GM18499 (cell line): ENCODE results near the gene ZNF3.
"Not testable (repeated sequence)": the region's sequence is repeated elsewhere in the genome, so short reads cannot be mapped to it uniquely, and the experiment has no call there.

Experiments used
- ATAC-seq: cut with Tn5 transposase; IDR thresholded peaks from one replicate; pipeline ENCODE4 v1.9.1; 2021; ENCODE audit warnings: moderate number of reproducible peaks; ENCODE audit not compliant: insufficient read depth, unreplicated experiment

ZNF3 gene

DNA sequence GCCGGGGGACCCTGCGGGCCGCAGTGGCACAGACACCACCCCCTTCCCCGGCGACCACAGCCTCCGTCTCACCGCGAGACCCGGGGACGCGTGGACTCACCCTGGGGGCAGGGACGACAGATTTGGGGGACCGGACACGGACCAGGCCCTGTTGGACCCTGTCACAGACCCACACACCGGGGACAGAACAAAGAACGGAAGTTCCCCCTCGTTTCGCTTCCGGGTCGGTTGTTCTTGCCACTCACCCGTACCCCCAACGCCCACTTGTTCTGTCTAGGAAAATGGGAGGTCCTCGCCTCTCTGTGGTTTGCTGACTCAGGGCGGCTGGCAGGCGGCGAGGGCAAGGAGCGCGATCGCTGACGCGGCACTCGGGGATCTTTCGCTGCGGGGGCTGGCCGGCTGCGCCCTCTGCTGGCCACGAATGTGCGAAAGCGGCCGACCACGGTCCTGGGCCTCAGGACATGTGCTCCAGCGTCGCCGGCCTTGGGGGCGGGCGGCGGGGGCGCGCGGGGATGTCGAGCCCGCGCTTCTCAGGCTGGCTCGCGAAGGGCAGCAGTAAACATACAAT, at the start of gene ZNF3:
Gene ZNF3 (minus strand): TSS at position 189 of the 568 bp plus-strand sequence. CDS start 4,366 bp downstream, outside the sequence.
- peak; percentile 46 for ATAC-seq

DNA sequence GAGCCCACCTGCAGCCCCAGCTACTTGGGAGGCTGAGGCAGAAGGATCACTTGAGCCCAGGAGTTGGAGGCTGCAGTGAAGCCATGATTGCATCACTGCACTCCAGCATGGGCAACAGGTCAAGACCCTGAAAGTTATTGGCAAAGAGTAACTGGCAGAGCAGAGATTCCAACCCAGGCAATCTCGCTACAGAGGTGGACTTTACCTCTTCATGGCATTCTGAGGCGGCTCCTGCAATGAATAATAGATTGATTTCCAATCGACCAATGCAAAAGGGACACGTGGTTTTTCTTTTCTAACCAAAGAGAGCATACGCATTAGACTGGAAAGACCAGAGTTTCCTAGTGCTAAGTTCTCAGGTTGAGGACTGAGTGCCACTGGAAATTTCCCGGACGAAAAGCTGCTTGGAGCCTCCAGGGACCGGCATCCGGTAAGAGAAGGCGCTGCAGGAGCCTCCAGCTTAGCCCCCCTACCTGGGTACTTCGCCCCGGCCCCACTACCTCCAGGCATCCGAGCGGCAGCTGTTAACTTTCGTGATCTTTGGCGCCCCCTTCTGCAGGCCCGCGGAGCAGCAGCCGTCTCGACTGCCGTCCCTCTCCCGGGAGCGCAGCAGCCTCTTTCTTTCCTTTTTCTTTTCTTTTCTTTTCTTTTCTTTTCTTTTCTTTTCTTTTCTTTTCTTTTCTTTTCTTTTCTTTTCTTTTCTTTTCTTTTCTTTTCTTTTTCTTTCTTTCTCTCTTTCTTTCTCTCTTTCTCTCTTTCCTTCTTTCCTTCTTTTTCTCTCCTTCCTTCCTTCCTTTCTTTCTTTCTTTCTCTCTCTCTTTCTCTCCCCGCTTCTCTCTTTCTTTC, 49.3 kb upstream of the ZNF3 start:
- no peak for ATAC-seq

DNA sequence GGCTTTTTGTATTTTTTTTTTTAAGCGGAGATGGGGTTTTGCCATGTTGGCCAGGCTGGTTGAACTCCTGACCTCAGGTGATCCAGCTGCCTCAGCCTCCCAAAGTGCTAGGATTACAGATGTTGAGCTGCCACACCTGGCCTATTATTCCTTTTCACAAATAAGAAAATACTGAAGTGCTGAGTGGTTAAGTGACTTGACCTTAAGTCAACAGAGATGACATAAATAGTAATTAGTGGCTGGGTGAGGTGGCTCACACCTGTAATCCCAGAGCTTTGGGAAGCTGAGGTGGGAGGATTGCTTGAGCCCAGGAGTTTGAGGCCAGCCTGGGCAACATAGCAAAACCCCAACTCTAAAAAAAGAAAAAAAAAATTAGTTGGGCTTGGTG, 48.7 kb upstream of the ZNF3 start:
- not testable (repeated sequence) for ATAC-seq

DNA sequence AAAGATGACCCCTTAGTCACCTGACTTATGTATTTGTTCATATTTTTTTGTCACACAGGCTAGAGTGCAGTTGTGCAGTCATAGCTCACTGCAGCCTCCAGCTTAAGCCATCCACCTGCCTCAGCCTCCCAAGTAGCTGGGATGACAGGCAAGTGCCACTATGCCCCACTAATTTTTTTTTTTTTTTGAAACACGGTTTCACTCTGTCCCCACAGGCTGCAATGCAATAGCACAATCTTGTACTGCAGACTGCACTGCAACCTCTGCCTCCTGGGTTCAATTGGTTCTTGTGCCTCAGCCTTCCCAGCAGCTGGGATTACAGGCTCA, 47.1 kb upstream of the ZNF3 start:
- no peak for ATAC-seq

DNA sequence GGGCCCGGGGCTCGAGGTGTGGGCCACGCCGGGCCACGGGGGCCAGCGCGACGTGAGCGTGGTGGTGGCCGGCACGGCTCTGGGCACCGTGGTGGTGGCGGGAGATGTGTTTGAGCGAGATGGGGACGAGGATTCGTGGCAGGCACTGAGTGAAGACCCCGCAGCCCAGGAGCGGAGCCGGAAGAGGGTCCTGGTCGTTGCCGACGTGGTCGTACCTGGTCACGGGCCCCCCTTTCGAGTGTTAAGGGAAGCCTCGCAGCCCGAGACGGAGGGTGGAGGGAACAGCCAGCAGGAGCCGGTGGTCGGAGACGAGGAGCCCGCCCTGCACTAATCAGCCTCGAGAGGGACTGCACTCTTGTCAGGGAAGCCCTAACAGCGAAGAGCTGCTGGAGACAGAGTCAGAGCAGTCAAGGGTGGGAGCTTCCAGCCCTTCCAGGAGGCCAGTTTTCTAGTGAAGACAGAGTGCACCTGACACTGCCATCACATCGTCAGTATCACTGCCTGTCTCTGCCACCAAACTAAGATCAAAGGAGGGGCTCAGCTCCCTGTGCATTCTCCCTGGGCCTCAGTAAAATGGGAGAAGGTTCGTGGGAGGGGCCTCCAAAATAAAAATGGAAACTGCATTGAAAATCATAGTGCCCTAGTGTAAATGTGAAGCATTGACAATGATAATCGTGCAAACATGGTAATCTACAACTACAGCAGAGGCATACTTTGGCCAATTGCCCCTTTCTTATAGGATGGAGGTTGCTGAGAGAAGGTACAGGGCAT, 46.5 kb upstream of the ZNF3 start:
- no peak for ATAC-seq

DNA sequence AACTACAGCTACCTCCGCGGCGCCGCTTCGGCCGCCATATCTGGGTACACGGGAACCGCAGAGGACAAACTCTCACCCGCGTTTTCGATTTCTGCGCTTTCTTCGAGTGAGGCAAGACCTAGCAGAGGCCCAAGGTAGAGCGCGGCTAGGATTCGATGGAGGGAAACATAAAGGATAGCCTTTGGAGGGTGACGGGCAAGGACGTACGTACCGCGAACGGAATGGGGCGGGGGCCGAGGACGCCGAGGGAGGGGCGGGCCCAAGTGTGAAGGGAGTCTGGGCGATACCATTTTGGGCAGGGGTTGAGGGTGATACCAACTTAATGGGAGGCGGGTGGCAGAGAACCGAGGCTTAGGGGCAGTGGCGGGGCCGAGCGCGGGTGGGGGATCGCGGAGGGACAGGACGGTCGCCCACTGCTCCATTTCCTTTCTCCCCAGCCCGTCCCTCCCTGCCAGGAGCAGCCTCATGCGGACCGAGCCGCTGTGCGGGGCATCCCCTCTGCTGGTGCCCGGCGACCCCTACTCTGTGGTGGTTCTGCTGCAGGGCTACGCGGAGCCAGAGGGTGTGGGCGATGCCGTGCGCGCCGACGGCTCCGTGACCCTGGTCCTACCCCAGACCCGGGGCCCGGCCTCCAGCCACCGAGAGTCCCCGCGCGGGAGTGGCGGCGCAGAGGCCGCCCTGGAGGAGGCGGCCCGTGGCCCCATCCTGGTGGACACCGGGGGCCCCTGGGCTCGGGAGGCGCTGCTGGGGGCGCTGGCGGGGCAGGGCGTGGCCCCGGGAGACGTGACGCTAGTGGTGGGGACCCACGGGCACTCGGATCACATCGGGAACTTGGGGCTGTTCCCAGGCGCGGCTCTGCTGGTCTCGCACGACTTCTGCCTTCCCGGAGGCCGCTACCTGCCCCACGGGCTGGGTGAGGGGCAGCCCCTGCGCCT, 45.7 kb upstream of the ZNF3 start, which contains the start of gene MBLAC1:
Gene MBLAC1 (plus strand): TSS at position 37 of the 935 bp plus-strand sequence. CDS start 429 bp downstream, at position 466.
- no peak for ATAC-seq

DNA sequence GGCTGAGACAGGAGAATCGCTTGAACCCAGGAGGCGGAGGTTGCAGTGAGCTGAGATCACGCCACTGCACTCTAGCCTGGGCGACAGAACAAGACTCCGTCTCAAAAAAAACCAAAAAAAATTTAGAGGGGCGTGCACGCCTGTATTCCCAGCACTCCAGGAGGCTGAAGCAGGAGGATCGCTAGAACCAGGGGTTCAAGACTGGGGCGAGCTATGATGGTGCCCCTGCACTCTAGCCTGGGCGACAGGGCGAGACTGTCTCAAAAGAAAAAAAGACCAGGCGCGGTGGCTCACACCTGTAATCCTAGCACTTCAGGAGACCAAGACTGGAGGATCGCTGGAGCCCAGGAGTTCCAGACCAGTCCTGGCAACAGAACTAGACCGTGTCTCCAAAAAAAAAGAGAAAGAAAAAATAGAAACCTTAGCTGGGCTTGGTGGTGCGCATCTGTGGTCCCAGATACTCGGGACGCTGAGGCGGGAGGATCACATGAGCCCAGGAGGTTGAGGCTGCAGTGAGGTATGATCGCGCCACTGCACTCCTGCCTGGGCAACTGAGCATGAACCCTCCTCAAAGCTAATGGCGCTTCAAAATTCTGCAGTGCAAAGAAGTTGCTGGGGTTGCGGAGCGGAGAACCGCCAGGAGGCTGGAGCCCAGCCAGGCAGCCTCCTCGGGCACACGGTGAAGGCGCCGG, 44.9 kb upstream of the ZNF3 start:
- no peak for ATAC-seq

DNA sequence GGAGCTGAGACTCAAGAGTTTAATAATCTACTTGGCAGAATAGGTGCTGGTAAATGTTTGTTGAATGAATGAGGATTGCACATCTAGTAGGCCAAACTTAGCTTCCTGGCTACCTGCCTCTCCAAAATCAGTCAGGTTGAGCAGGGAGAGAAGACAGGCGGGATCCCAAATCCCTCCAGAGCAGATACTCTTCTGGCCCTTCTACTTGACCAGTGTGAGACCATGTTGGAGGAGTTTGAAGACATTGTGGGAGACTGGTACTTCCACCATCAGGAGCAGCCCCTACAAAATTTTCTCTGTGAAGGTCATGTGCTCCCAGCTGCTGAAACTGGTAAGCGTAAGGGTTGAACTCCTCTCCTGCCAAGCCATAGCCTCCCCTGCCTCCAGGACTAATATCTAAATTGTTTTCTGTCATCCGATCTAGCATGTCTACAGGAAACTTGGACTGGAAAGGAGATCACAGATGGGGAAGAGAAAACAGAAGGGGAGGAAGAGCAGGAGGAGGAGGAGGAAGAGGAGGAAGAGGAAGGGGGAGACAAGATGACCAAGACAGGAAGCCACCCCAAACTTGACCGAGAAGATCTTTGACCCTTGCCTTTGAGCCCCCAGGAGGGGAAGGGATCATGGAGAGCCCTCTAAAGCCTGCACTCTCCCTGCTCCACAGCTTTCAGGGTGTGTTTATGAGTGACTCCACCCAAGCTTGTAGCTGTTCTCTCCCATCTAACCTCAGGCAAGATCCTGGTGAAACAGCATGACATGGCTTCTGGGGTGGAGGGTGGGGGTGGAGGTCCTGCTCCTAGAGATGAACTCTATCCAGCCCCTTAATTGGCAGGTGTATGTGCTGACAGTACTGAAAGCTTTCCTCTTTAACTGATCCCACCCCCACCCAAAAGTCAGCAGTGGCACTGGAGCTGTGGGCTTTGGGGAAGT, 43.0 kb upstream of the ZNF3 start:
- no peak for ATAC-seq

DNA sequence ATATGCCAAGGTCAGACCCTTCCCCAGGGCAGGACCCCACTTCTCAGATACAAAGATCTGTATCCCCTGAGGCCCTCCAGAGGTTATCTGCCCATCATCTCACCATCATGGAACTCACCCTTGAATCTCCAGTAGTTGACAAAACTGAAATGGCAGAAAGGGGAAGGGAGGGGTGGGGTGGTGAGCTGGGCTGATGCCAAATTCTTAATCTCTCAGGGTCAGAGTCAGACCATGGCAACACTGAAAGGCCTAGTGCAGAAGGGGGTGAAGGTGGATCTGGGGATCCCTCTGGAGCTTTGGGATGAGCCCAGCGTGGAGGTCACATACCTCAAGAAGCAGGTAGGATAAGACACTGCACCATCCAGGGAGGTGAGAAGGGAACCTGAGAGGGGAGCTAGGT, 41.0 kb upstream of the ZNF3 start:
- ATAC-seq = no peak

DNA sequence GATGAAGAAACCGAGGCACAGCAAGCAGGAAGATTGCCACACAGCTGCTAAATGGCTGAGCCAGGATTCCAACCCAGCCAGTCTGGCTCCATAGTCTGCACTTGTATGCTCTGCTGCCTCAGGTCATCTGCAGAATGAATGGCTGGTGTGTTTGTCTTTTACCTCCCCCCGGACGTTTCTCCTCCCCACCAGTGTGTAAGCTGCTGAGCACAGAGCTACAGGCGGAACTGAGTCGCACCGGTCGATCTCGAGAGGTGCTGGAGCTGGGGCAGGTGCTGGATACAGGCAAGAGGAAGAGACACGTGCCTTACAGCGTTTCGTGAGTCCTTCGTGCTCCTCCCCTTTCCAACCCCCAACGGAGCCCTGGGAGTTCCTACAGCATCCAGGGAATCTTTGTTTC, 40.5 kb upstream of the ZNF3 start:
- ATAC-seq = no peak

DNA sequence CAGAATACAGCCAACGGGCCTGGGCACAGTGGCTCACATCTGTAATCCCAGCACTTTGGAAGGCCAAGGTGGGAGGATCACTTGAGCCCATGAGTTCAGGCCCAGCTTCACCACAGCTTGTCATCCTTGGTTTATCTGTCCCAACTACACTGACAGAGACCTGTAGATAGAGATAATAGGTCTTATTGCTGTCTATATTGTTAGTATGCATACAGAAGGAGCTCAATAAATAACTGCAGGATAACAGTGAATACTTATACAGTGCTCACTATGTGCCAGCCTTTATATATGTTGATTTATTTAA, 39.2 kb upstream of the ZNF3 start:
- no peak for ATAC-seq

DNA sequence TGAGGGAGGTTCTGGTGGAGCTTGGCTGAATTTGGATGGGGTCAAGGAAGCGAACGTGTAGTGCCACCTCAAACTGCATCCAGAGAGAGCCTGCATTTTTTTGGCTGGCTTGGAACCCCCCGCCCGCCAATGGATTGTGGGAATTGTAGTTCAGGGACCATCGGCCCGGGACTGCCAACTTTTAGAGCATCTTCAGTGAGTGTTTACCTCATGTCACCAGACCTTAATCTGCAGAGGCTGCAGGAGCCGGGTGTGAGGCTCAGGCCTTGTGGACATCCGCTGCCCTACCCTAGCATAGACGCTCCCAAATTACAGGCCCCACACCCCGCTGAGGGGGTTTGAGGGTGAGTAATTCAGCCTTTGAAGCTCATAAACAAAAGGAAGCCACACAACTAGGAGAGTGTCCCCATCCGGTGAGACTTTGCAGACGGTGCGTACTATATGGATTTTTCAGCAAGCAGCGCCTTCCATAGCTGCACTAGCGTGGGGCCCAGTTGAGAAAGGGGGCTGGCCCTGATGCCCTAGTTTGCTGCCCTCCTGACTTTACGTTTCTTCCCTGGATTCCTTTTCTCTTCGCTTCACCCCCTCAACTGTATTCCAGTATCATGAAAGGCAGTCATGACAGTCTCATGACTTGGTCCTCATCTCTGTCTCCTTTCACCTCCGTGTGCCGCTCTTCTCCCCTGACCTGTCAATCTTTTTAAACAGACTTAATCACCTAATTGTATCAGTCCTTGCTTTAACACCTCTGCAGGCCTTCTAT, 38.6 kb upstream of the ZNF3 start:
- ATAC-seq = peak; percentile 21

DNA sequence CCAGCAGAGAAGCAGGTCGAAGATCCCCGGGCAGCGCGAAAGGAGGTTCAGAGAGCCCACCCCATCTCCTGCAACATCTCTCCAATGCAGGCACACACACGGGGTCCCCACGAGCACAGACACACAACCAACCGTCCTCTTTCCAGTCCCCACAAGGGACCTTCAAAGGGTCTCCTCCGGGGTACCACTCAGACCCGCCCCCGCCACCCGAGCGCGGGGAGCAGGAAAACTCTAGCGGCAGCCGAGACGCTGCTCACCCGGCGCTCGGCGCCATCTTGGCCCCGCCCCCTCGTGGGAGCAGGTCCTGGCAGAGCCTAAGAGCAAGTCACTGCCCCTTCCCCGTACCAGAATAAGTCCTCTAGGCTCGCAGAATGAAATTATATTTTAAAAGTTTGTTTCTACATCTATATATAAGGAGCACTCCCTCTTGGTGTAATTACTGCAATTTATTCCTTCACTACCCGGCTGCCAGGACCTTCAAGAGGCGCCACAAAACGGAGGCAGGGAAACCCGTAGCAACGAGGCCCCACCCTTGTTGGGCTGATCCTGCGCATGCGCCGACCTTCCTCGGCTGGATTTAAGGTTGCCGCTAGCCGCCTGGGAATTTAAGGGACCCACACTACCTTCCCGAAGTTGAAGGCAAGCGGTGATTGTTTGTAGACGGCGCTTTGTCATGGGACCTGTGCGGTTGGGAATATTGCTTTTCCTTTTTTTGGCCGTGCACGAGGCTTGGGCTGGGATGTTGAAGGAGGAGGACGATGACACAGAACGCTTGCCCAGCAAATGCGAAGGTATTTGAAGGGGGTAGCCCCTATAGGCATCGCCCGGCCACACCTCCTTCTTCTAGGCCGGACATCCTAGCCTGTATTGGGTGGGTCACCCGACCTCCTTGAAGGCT, 37.8 kb upstream of the ZNF3 start, which contains the start of the genes CNPY4 and TAF6:
Gene CNPY4 (plus strand): TSS at position 563 of the 898 bp plus-strand sequence. CDS start 111 bp downstream, at position 674.
Gene TAF6 (minus strand): TSS at position 287 of the 898 bp plus-strand sequence. CDS start 5,149 bp downstream, outside the sequence.
- ATAC-seq = peak; percentile 72

DNA sequence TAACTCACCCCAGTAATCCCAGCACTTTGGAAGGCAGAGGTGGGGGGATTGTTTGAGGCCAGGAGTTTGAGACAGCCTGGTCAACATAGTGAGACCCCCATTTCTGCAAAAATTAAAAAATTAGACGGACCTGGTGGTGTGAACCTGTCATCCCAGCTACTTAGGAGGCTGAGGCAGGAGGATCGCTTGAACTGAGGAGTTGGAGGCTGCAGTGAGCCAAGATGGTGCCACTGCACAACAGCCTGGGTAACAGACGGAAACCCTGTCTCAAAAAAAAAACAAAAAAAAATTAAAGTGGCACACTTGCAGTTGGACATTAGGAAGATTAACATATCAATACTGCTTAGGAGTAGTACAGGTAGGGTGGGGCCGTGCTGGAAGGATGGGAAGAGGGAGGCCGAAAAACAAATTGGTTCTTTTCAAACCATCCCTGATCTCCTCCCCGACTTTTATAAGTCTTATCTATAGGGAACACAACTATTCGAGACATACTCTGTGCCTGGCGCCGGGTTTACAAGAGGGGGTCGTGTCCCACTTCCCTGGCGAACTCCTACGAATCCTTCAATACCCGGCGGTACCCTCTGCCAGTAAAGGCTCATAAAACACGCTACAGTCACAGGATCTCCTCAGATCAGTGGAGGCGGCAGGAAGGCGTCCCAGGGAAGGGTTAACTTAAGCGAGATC, 37.0 kb upstream of the ZNF3 start:
- no peak for ATAC-seq

DNA sequence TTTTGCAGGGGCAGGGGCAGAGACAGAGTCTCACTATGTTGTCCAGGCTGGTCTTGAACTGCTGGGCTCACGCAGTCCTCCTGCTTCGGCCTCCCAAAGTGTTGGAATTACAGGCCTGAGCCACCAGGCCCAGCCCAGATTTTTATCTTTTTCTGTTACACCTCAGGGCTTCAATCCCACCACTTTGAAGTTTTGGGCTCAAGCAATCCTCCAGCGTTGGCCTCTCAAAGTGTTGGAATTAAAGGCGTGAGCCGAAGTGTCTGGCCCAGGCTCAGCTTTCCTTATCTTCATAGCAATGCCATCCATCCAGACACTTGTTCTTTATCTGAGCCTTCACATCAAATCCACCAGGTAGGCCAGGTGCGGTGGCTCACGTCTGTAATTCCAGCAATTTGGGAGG, 33.5 kb upstream of the ZNF3 start:
- ATAC-seq = no peak

DNA sequence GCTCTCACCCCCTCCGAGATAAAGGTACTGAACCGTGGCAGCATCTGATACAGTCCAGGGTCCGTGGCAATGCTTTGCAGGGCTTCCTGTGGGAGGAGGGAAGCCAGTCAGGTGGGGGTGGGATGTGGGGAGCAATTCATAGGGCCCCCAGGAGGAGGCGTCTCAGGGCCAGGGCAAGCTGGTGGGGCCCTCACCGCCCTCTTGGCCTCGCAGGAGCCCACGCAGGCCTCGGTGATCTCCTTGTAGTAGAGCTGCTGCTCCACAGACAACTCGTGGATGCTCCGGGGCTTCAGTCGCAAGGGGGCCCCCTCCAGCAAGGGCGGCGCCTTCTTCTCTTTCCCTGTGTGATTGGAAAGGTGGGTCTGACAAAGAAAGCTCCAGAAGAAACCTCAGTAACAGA, 30.4 kb upstream of the ZNF3 start:
- no peak for ATAC-seq
